MM.1S (cell line): Measurements from ENCODE around the gene GRPEL2.

Experiments used
- CTCF ChIP-seq: fragments of 300-600 bp; sonication (generic); IDR thresholded peaks from 2 replicates; pipeline ENCODE4 v1.5.1; 2016; ENCODE audit warnings: antibody characterized with exemption, low read length, mixed read lengths
- EZH2phosphoT487 ChIP-seq: fragments of 300-600 bp; sonication (generic); IDR thresholded peaks from 2 replicates; pipeline ENCODE4 v1.6.1; 2018; ENCODE audit warnings: antibody characterized with exemption, low read length

GRCh38 chr5:149358294-149358651, 13.0 kb downstream of the GRPEL2 start:
- TF ChIP-seq EZH2phosphoT487 (no peak), CTCF (no peak)
